KMS-11 (cell line): ENCODE measurements around the gene FBXL17.

Experiments
- H2AFZ ChIP-seq: fragments of 200-600 bp; sonication (generic); 2 replicates; pipeline ENCODE4 v1.6.1; 2016; ENCODE audit warnings: antibody characterized with exemption, mixed run types, low read depth
- H3K27ac ChIP-seq: fragments of 200-600 bp; sonication (generic); 2 replicates; pipeline ENCODE4 v1.6.1; 2016; ENCODE audit warnings: mild to moderate bottlenecking, mixed run types
- H3K27me3 ChIP-seq: fragments of 200-600 bp; sonication (generic); 2 replicates; pipeline ENCODE4 v1.6.1; 2017; ENCODE audit warnings: mild to moderate bottlenecking, low read depth, mixed run types, moderate library complexity; ENCODE audit not compliant: insufficient read depth
- H3K36me3 ChIP-seq: fragments of 200-600 bp; sonication (generic); 2 replicates; pipeline ENCODE4 v1.6.1; 2017; ENCODE audit warnings: mild to moderate bottlenecking, mixed run types; ENCODE audit not compliant: insufficient read depth
- H3K4me1 ChIP-seq: fragments of 200-600 bp; sonication (generic); 2 replicates; pipeline ENCODE4 v1.6.1; 2016; ENCODE audit warnings: mild to moderate bottlenecking, low read depth, mixed run types; ENCODE audit not compliant: poor library complexity, severe bottlenecking
- H3K4me2 ChIP-seq: fragments of 200-600 bp; sonication (generic); 2 replicates; pipeline ENCODE4 v1.7.0; 2016; ENCODE audit warnings: mild to moderate bottlenecking, mixed run types
- H3K4me3 ChIP-seq: fragments of 200-600 bp; sonication (generic); IDR thresholded peaks from 2 replicates; pipeline ENCODE4 v1.6.1; 2017; ENCODE audit warnings: low read depth, low read length, mixed read lengths; ENCODE audit not compliant: insufficient read depth
- H3K79me2 ChIP-seq: fragments of 200-600 bp; sonication (generic); 2 replicates; pipeline ENCODE4 v1.6.1; 2016; ENCODE audit warnings: low read depth, mixed run types; ENCODE audit not compliant: insufficient read depth
- H3K9ac ChIP-seq: fragments of 200-600 bp; sonication (generic); 2 replicates; pipeline ENCODE4 v1.6.1; 2016; ENCODE audit warnings: mild to moderate bottlenecking, mixed run types
- H4K20me1 ChIP-seq: fragments of 200-600 bp; sonication (generic); 2 replicates; pipeline ENCODE4 v1.6.1; 2016; ENCODE audit warnings: mild to moderate bottlenecking, mixed run types; ENCODE audit not compliant: insufficient read depth
- CTCF ChIP-seq: fragments of 200-600 bp; sonication (generic); conservative IDR thresholded peaks from 2 replicates; pipeline ENCODE4 v1.6.1; 2017; ENCODE audit warnings: low read depth, mild to moderate bottlenecking, antibody characterized with exemption, low read length, moderate library complexity, mixed read lengths

Gene FBXL17

GRCh38 chr5:108046955-108047670 lies 334.8 kb downstream of the FBXL17 start:
- no peak overlapping the region for H3K4me2 ChIP-seq
- no peaks in the 10 kb centered on the region for H3K4me1 ChIP-seq
- no peaks in the 10 kb centered on the region for H3K79me2 ChIP-seq
- H2AFZ ChIP-seq, result no peak overlapping the region
- H3K9ac ChIP-seq, result no peak overlapping the region
- H3K27me3 ChIP-seq, result no peaks in the 10 kb centered on the region
- H3K27ac ChIP-seq, result no peak overlapping the region
- no peak overlapping the region for H3K4me3 ChIP-seq
- H4K20me1 ChIP-seq, result no peaks in the 10 kb centered on the region
- no peaks in the 10 kb centered on the region for H3K36me3 ChIP-seq
- TF ChIP-seq CTCF, result no peak

- H3K79me2 ChIP-seq, result no peaks in the 10 kb centered on the region
- no peak overlapping the region for H2AFZ ChIP-seq
- no peaks in the 10 kb centered on the region for H3K36me3 ChIP-seq
- no peak for TF ChIP-seq CTCF
- H3K9ac ChIP-seq, result no peak overlapping the region
- no peak overlapping the region for H3K4me2 ChIP-seq
- no peaks in the 10 kb centered on the region for H3K4me1 ChIP-seq
- no peak overlapping the region for H3K27ac ChIP-seq
- no peaks in the 10 kb centered on the region for H3K27me3 ChIP-seq
- H4K20me1 ChIP-seq, result no peaks in the 10 kb centered on the region
- H3K4me3 ChIP-seq, result no peak overlapping the region
Observed at GRCh38 chr5:108036482-108036881, 345.4 kb downstream of the FBXL17 start.

- Histone ChIP-seq H3K4me1 (no peaks in the 10 kb centered on the region), H3K79me2 (no peaks in the 10 kb centered on the region), H3K4me2 (no peak overlapping the region), H3K4me3 (no peak overlapping the region), H2AFZ (no peak overlapping the region), H3K27me3 (no peaks in the 10 kb centered on the region), H3K36me3 (no peaks in the 10 kb centered on the region), H3K9ac (no peak overlapping the region), H4K20me1 (no peaks in the 10 kb centered on the region), H3K27ac (no peak overlapping the region)
- TF ChIP-seq CTCF, result no peak
Observed at GRCh38 chr5:108028883-108029282, 353.0 kb downstream of the FBXL17 start.

GRCh38 chr5:108028412-108028811 lies 353.5 kb downstream of the FBXL17 start:
- no peak overlapping the region for H3K27ac ChIP-seq
- H3K4me3 ChIP-seq, result no peak overlapping the region
- no peaks in the 10 kb centered on the region for H4K20me1 ChIP-seq
- no peak overlapping the region for H3K4me2 ChIP-seq
- TF ChIP-seq CTCF, result no peak
- H3K79me2 ChIP-seq, result no peaks in the 10 kb centered on the region
- H3K9ac ChIP-seq, result no peak overlapping the region
- no peaks in the 10 kb centered on the region for H3K27me3 ChIP-seq
- no peak overlapping the region for H2AFZ ChIP-seq
- no peaks in the 10 kb centered on the region for H3K4me1 ChIP-seq
- no peaks in the 10 kb centered on the region for H3K36me3 ChIP-seq
